ENCODE data around the gene SNX4.

The SNX4 gene

GRCh38 chr3:125434582-125435011, 85.4 kb downstream of the SNX4 start:
- ATAC-seq: no peak
- no peak for TF ChIP-seq ZNF8 (CRISPR knock-in tag; IDR thresholded peaks at IDR 0.05)
- no peak for TF ChIP-seq ZFP3 (CRISPR knock-in tag; IDR thresholded peaks at IDR 0.05)
- no peak for TF ChIP-seq ZC3H10 (CRISPR knock-in tag; IDR thresholded peaks at IDR 0.05)
- TF ChIP-seq BACH2 (CRISPR knock-in tag; IDR thresholded peaks at IDR 0.05; ENCODE audit: borderline replicate concordance): no peak
- no peak for TF ChIP-seq ARNTL (CRISPR knock-in tag; IDR thresholded peaks at IDR 0.05; ENCODE audit: borderline replicate concordance, low read depth)
- no peak for TF ChIP-seq ESRRG (CRISPR knock-in tag; IDR thresholded peaks at IDR 0.05)
- no peak for TF ChIP-seq ZNF565 (CRISPR knock-in tag; conservative IDR thresholded peaks at IDR 0.05; ENCODE audit: low read depth)
- no peak for TF ChIP-seq TSHZ2 (CRISPR knock-in tag; IDR thresholded peaks at IDR 0.05)

DNA sequence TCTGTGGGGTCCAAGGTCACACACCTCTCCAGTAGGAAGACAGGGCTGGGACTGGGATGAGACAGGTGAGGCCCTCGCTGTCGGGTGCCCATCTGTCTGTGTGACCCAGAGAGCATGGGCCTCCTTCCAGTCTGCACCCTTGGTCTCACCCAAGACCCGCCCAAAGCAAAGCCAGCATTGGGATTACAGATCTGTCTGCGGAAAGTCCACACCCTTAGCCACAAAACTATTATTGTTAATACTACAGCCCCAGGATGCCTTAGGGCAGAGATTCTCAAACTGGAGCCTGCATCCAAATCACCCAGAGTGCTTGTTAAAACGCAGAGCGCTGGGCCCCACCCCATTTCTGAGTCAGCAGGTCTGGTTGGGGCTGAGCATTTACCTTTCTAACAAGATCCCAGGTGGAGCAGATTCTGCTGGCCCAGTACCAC, 86.4 kb downstream of the SNX4 start:
- no peak for TF ChIP-seq ZNF565 (CRISPR knock-in tag; conservative IDR thresholded peaks at IDR 0.05; ENCODE audit: low read depth)
- TF ChIP-seq, protein P1, sequence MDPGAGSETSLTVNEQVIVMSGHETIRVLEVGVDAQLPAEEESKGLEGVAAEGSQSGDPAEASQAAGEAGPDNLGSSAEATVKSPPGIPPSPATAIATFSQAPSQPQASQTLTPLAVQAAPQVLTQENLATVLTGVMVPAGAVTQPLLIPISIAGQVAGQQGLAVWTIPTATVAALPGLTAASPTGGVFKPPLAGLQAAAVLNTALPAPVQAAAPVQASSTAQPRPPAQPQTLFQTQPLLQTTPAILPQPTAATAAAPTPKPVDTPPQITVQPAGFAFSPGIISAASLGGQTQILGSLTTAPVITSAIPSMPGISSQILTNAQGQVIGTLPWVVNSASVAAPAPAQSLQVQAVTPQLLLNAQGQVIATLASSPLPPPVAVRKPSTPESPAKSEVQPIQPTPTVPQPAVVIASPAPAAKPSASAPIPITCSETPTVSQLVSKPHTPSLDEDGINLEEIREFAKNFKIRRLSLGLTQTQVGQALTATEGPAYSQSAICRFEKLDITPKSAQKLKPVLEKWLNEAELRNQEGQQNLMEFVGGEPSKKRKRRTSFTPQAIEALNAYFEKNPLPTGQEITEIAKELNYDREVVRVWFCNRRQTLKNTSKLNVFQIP (CRISPR knock-in tag; IDR thresholded peaks at IDR 0.05; ENCODE audit: borderline replicate concordance, low read depth): no peak
- TF ChIP-seq OSR1 (CRISPR knock-in tag; IDR thresholded peaks at IDR 0.05): no peak
- TF ChIP-seq ZFP3 (CRISPR knock-in tag; IDR thresholded peaks at IDR 0.05): no peak
- no peak for TF ChIP-seq ARNTL (CRISPR knock-in tag; IDR thresholded peaks at IDR 0.05; ENCODE audit: borderline replicate concordance, low read depth)
- TF ChIP-seq ZNF8 (CRISPR knock-in tag; IDR thresholded peaks at IDR 0.05): no peak
- no peak for TF ChIP-seq CREB5 (CRISPR knock-in tag; IDR thresholded peaks at IDR 0.05; ENCODE audit: low read depth)
- TF ChIP-seq SNAI2 (CRISPR knock-in tag; IDR thresholded peaks at IDR 0.05): no peak
- no peak for ATAC-seq

DNA sequence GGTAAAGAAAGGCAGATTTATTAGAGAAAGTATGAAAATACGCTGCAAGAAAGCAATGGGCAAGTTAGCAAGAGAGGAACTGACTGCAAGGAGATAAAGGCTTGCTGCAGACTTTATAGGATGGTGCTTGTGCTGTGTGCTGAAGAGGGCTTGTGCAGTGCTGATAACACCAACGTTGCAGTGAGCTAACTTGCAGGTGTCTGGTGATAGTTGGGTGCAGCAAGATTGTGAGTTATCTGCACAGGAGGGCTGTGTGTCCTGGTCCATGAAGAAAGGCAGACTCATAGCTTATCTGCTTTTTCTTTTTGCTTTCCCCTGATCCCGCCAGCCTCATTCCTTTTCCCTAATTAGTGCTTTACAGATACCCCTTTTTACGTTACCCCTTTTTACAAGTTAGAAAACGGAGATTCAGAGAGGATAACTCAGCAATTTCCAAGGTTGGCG, 86.9 kb downstream of the SNX4 start:
- no peak for ATAC-seq

More for the DNA sequence above, 86.9 kb downstream of the SNX4 start:
- TF ChIP-seq SNAI2 (CRISPR knock-in tag; IDR thresholded peaks at IDR 0.05): no peak
- no peak for TF ChIP-seq ZNF8 (CRISPR knock-in tag; IDR thresholded peaks at IDR 0.05)
- TF ChIP-seq, protein P1 (CRISPR knock-in tag; IDR thresholded peaks at IDR 0.05; ENCODE audit: borderline replicate concordance, low read depth): no peak
- no peak for TF ChIP-seq TSHZ2 (CRISPR knock-in tag; IDR thresholded peaks at IDR 0.05)
- TF ChIP-seq PPARA (CRISPR knock-in tag; IDR thresholded peaks at IDR 0.05; ENCODE audit: borderline replicate concordance): no peak
- TF ChIP-seq ZNF70 (CRISPR knock-in tag; IDR thresholded peaks at IDR 0.05): no peak
- TF ChIP-seq ZNF565 (CRISPR knock-in tag; conservative IDR thresholded peaks at IDR 0.05; ENCODE audit: low read depth): no peak
- TF ChIP-seq ZFP3 (CRISPR knock-in tag; IDR thresholded peaks at IDR 0.05): no peak
- no peak for TF ChIP-seq CSRNP3 (CRISPR knock-in tag; IDR thresholded peaks at IDR 0.05)
- no peak for TF ChIP-seq CSDC2 (CRISPR knock-in tag; IDR thresholded peaks at IDR 0.05)
